Smooth muscle cell (in vitro differentiated cells): ENCODE data around the gene MAGI1. TPM values are rescaled to one million over a fixed set of nuclear protein-coding genes. Genes with fewer than 3 reads are reported as not detected.
A peak's percentile ranks its signal among the peaks of the same experiment; 100 is the strongest.

Experiments
- DNase-seq: peaks from one replicate; lab custom pipeline; 2025; ENCODE audit not compliant: unreplicated experiment; lab: John Stamatoyannopoulos, UW
- H2AFZ ChIP-seq: fragments of 200-600 bp; sonication (generic); 2 replicates; pipeline ENCODE4 v1.6.0; 2016; ENCODE audit warnings: antibody characterized with exemption, low read depth, mild to moderate bottlenecking
- H3F3A ChIP-seq: fragments of 200-600 bp; sonication (generic); 2 replicates; pipeline ENCODE4 v1.6.0; 2017; ENCODE audit warnings: antibody characterized with exemption, low read depth
- H3K27ac ChIP-seq: fragments of 200-600 bp; sonication (generic); 2 replicates; pipeline ENCODE4 v1.5.1; 2016; ENCODE audit warnings: low read depth, mild to moderate bottlenecking
- H3K27me3 ChIP-seq: fragments of 200-600 bp; sonication (generic); 2 replicates; pipeline ENCODE4 v1.6.1; 2016; ENCODE audit warnings: low read depth, mild to moderate bottlenecking
- H3K36me3 ChIP-seq: fragments of 200-600 bp; sonication (generic); 2 replicates; pipeline ENCODE4 v1.5.1; 2016; ENCODE audit warnings: low read depth
- H3K4me1 ChIP-seq: fragments of 200-600 bp; sonication (generic); 2 replicates; pipeline ENCODE4 v1.5.1; 2016; ENCODE audit warnings: low read depth
- H3K4me2 ChIP-seq: fragments of 200-600 bp; sonication (generic); 2 replicates; pipeline ENCODE4 v1.6.0; 2016; ENCODE audit warnings: mild to moderate bottlenecking
- H3K4me3 ChIP-seq: fragments of 200-600 bp; sonication (generic); 2 replicates; pipeline ENCODE4 v1.5.1; 2016; ENCODE audit warnings: mild to moderate bottlenecking
- H3K79me2 ChIP-seq: fragments of 200-600 bp; sonication (generic); 2 replicates; pipeline ENCODE4 v1.6.0; 2016; ENCODE audit warnings: low read depth, mild to moderate bottlenecking
- H3K9ac ChIP-seq: fragments of 200-600 bp; sonication (generic); 2 replicates; pipeline ENCODE4 v1.6.0; 2016; ENCODE audit warnings: low read depth
- H3K9me3 ChIP-seq: fragments of 200-600 bp; sonication (generic); replicated peaks from 2 replicates; pipeline ENCODE4 v1.5.1; 2016; ENCODE audit warnings: low read depth
- H4K20me1 ChIP-seq: fragments of 200-600 bp; sonication (generic); 2 replicates; pipeline ENCODE4 v1.6.0; 2016; ENCODE audit warnings: low read depth
- WGBS: methylation state at CpG from one replicate; pipeline ENCODE4 v1.1.7; 2016; ENCODE audit warnings: low lambda C conversion rate; 5-methylcytosine and 5-hydroxymethylcytosine counted together
- polyA plus RNA-seq: library from polyadenylated mRNA; unstranded; fragments of >200 nt; fragmentation: Nextera tagmentation; extraction: Ambion mirVana; gene quantifications from 2 replicates; pipeline ENCODE4 v1.2.1, GENCODE V29; 2016
- total RNA-seq: library from RNA; depleted of rRNA; stranded (reverse); fragments of >200 nt; gene quantifications from 2 replicates; pipeline ENCODE4 v1.2.3, GENCODE V29; 2014
- TF ChIP-seq, protein P1 (sequence below): fragments of 200-600 bp; sonication (generic); IDR thresholded peaks from 2 replicates; pipeline ENCODE4 v1.5.1; 2017; ENCODE audit warnings: borderline replicate concordance, mild to moderate bottlenecking, antibody characterized with exemption; ENCODE audit not compliant: insufficient read depth, poor library complexity, severe bottlenecking

Gene MAGI1
- total and polyA plus RNA-seq, 2 experiments from 2014 or later: 9.9 to 23.3 TPM

DNA sequence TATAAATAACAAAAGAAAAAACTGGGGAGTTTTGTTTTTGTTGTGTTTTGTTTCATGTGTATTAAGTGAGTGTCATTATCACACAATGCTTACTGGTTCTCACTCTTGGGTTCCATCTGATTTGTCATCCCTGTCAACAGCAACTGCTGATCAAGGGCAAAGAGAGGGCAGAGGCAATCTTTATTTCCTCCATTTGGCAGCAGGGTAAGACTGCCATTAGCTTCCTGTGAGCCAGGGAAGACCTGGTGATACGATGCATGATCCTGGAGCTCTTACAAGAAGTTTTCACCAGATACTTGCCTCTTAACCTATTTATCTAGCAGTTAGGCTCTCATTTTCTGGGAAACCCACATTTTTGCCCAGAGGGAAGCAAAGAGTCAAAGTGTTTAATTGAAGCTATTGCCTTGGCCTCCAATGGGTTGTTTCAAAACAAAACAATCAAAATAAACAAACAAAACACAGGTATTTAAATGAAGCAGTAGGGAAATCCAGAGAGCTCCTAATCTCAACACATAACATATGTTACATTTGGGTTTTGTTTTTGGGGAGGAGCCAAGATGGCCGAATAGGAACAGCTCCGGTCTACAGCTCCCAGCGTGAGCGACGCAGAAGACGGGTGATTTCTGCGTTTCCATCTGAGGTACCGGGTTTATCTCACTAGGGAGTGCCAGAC lies 529.8 kb downstream of the MAGI1 start:
- Histone ChIP-seq H3K27me3 (no peaks in the 10 kb centered on the region), H3K9me3 (no peaks in the 10 kb centered on the region), H3K4me1 (peaks cover 7% of the 10 kb centered on the region), H2AFZ (peak overlapping the region; percentile 50), H3K27ac (peak overlapping the region; percentile 15), H3K4me3 (peak overlapping the region; percentile 56), H3K79me2 (no peaks in the 10 kb centered on the region), H3K36me3 (no peaks in the 10 kb centered on the region), H3K9ac (peak overlapping the region; percentile 29), H3K4me2 (peak overlapping the region; percentile 79), H4K20me1 (peaks cover 11% of the 10 kb centered on the region), H3F3A (no peaks in the 10 kb centered on the region)
- TF ChIP-seq, protein P1, sequence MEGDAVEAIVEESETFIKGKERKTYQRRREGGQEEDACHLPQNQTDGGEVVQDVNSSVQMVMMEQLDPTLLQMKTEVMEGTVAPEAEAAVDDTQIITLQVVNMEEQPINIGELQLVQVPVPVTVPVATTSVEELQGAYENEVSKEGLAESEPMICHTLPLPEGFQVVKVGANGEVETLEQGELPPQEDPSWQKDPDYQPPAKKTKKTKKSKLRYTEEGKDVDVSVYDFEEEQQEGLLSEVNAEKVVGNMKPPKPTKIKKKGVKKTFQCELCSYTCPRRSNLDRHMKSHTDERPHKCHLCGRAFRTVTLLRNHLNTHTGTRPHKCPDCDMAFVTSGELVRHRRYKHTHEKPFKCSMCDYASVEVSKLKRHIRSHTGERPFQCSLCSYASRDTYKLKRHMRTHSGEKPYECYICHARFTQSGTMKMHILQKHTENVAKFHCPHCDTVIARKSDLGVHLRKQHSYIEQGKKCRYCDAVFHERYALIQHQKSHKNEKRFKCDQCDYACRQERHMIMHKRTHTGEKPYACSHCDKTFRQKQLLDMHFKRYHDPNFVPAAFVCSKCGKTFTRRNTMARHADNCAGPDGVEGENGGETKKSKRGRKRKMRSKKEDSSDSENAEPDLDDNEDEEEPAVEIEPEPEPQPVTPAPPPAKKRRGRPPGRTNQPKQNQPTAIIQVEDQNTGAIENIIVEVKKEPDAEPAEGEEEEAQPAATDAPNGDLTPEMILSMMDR: no peak
- DNase-seq: no peak
- 36% methylated on average over 9 of the region's 9 CpGs for WGBS

DNA sequence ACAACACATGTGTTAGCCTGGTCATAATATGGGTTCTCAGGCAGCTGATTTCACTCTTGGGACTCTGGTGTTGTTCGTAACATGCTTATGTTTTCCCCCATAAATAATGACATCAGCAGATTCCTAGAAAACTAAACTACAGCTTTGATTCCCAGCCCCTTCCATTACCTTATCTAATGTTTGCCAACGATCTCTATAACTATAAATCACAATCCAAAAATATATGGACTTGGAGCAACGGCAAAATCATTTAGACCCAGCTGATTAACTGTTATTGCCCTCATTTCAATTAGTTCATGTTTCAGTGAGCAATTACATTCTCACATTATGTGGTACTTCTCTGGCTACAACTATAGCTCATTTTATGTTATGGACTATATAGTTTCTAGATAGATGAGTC lies 531.3 kb downstream of the MAGI1 start:
- WGBS: 83% methylated on average over 3 of the region's 3 CpGs
- TF ChIP-seq, protein P1: no peak
- Histone ChIP-seq H3K9me3 (no peaks in the 10 kb centered on the region), H3K36me3 (no peaks in the 10 kb centered on the region), H3K27ac (no peak overlapping the region), H2AFZ (no peak overlapping the region), H3K4me2 (no peak overlapping the region), H3F3A (no peaks in the 10 kb centered on the region), H3K27me3 (no peaks in the 10 kb centered on the region), H3K79me2 (no peaks in the 10 kb centered on the region), H3K4me3 (no peak overlapping the region), H3K4me1 (peaks cover 7% of the 10 kb centered on the region), H3K9ac (no peak overlapping the region), H4K20me1 (peaks cover 17% of the 10 kb centered on the region)
- no peak for DNase-seq

DNA sequence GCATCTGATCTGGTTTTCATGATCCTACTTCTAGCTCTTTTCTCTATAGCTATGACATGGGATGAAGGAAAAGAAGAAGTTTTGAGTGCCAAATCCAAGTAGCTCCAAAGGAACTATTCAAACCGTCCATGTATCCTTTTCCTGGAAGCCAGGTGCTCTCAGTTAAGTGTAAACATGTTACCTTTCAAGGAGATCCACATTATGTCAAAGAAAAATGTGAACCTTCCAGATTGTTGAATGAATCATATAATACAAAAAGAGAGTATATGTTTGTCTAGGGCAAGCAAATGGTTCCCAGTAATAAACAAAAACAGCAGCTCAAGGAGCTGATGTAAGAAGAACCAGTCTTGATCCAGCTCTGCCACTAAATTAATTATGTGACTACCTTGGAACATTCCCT lies 534.9 kb downstream of the MAGI1 start:
- Histone ChIP-seq H3K27me3 (no peaks in the 10 kb centered on the region), H3K4me2 (no peak overlapping the region), H3F3A (no peaks in the 10 kb centered on the region), H3K9me3 (no peaks in the 10 kb centered on the region), H3K4me3 (no peak overlapping the region), H4K20me1 (peaks cover 42% of the 10 kb centered on the region), H3K79me2 (no peaks in the 10 kb centered on the region), H3K4me1 (peaks cover 2% of the 10 kb centered on the region), H3K27ac (peak overlapping the region; percentile 29), H2AFZ (no peak overlapping the region), H3K36me3 (no peaks in the 10 kb centered on the region), H3K9ac (no peak overlapping the region)
- WGBS: 85% methylated on average over 1 of the region's 1 CpG
- TF ChIP-seq, protein P1: no peak
- no peak for DNase-seq

DNA sequence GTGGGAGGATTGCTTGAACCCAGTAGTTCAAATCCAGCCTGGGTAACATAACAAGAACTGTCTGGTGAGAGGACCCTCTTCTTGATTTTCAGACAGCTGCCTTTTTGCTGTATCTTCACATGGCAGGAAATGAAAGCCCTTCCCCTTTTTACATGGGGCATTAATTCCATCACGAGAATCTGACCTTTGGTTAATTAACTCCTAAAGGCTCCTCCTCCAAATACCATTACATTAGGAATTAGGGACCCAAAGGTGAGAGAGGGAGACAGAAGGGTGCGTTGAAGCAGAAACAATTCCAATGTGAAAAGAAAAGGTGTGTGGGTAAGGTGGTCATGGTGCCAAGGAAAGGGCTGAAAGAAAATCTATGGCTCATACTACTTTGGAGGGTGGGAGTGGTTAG lies 536.2 kb downstream of the MAGI1 start:
- no peak overlapping the region for H3K27ac ChIP-seq
- DNase-seq: no peak
- no peaks in the 10 kb centered on the region for H3K36me3 ChIP-seq
- no peak overlapping the region for H2AFZ ChIP-seq
- TF ChIP-seq, protein P1: no peak
- WGBS: 96% methylated on average over 2 of the region's 2 CpGs
- no peaks in the 10 kb centered on the region for H3K79me2 ChIP-seq
- no peaks in the 10 kb centered on the region for H3K27me3 ChIP-seq
- no peak overlapping the region for H3K4me3 ChIP-seq
- no peak overlapping the region for H3K4me2 ChIP-seq
- peaks cover 55% of the 10 kb centered on the region for H4K20me1 ChIP-seq
- H3K4me1 ChIP-seq: peaks cover 6% of the 10 kb centered on the region
- H3K9me3 ChIP-seq: no peaks in the 10 kb centered on the region
- no peak overlapping the region for H3K9ac ChIP-seq
- no peaks in the 10 kb centered on the region for H3F3A ChIP-seq
